ENCODE measurements around the gene LLGL1.

Gene LLGL1

DNA sequence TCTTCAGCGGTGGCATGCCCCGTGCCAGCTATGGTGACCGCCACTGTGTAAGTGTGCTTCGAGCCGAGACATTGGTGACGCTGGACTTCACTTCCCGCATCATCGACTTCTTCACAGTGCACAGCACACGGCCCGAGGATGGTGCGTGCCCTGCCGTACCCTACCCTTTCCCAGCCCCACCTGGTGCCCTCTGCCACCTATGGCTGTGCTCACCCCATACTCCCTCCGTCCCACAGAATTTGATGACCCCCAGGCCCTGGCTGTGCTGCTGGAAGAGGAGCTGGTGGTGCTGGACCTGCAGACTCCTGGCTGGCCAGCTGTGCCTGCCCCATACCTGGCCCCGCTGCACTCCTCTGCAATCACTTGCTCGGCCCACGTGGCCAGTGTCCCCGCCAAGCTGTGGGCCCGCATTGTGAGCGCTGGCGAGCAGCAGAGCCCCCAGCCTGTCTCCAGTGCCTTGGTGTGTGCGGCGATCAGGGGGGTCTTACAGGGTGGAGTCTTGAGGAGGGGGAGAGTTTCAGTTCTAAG, 9.5 kb downstream of the LLGL1 start:
- 97% methylated on average over 22 of the region's 22 CpGs for WGBS (ENCODE audit: insufficient coverage)
- Histone ChIP-seq H3K4me1 (ENCODE audit: control extremely low read depth in 1 of 4, control insufficient read depth in 4 of 4, insufficient read depth in 4 of 4, low read length in 3 of 4) (peaks cover 0 to 7% (median 0%) of the 10 kb centered on the region in 4 experiments), H3K27me3 (replicated peaks in 2 of 5; ENCODE audit: control insufficient read depth in 4 of 5, insufficient read depth in 5 of 5, low read length in 4 of 5) (no peaks in the 10 kb centered on the region), H3K9me3 (ENCODE audit: control extremely low read depth in 1 of 5, control insufficient read depth in 4 of 5, insufficient read depth in 2 of 5, low read depth in 1 of 5, low read length in 4 of 5) (no peaks in the 10 kb centered on the region), H3K4me3 (ENCODE audit: control insufficient read depth in 1 of 7, extremely low read depth in 1 of 7, insufficient read depth in 4 of 7, low read depth in 2 of 7, low read length in 6 of 7) (no peak overlapping the region), H3K27ac (ENCODE audit: insufficient read depth in 1 of 2, low read depth in 1 of 2, low read length in 2 of 2, poor library complexity in 1 of 2, severe bottlenecking in 2 of 2) (no peak overlapping the region), H3K36me3 (ENCODE audit: control insufficient read depth in 4 of 4, insufficient read depth in 4 of 4, low read length in 3 of 4) (peaks cover 2 to 52% (median 16%) of the 10 kb centered on the region in 4 experiments)
- ChIA-PET CTCF (interaction anchor here (0.6 kb wide), 1 partner anchor 95 kb away, joined by 4 read pairs; no protein-coding TSS in a partner anchor), POLR2A (no interaction called here)
- no peak for DNase-seq

DNA sequence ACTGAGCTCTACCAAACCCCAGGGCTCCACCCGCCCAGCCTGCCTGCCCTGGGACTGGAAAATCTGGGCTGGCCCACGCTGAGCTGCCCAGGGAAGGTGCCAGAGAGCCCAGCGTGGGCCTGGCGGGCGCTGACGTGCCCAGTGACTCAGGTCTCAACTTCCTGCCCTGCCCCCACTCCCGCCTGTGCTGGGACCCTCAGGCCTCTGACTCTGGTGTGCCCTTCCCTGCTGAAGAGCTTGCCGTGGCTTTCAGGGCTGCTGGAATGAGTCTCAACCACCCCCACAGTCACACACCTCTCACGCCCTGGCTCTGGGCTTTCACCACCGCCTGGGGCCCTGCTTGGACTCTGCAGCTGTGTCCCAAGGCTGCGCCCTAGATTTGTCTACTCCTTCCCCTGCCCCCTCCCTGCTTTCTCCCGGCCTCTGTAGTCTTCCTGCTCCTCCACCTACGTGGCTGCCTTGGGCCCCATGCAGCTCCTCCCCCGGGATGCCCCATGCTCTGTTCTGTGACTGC, 10.4 kb downstream of the LLGL1 start:
- no peaks in the 10 kb centered on the region for H3K9me3 ChIP-seq (ENCODE audit: control extremely low read depth in 1 of 5, control insufficient read depth in 4 of 5, insufficient read depth in 2 of 5, low read depth in 1 of 5, low read length in 4 of 5)
- 87% methylated on average over 14 of the region's 14 CpGs for WGBS (ENCODE audit: insufficient coverage)
- peaks cover 0 to 7% (median 0%) of the 10 kb centered on the region in 4 experiments for H3K4me1 ChIP-seq (ENCODE audit: control extremely low read depth in 1 of 4, control insufficient read depth in 4 of 4, insufficient read depth in 4 of 4, low read length in 3 of 4)
- no peak overlapping the region for H3K27ac ChIP-seq (ENCODE audit: insufficient read depth in 1 of 2, low read depth in 1 of 2, low read length in 2 of 2, poor library complexity in 1 of 2, severe bottlenecking in 2 of 2)
- H3K4me3 ChIP-seq (ENCODE audit: control insufficient read depth in 1 of 7, extremely low read depth in 1 of 7, insufficient read depth in 4 of 7, low read depth in 2 of 7, low read length in 6 of 7) = no peak overlapping the region
- peak in 1 of 3 donors; percentile 8 for DNase-seq
- peaks cover 2 to 59% (median 16%) of the 10 kb centered on the region in 4 experiments for H3K36me3 ChIP-seq (ENCODE audit: control insufficient read depth in 4 of 4, insufficient read depth in 4 of 4, low read length in 3 of 4)
- ChIA-PET CTCF (no interaction called here), POLR2A (interaction anchor here (0.7 kb wide), 1 partner anchor 11 kb away, joined by 3 read pairs; no protein-coding TSS in a partner anchor)
- H3K27me3 ChIP-seq (replicated peaks in 2 of 5; ENCODE audit: control insufficient read depth in 4 of 5, insufficient read depth in 5 of 5, low read length in 4 of 5) = no peaks in the 10 kb centered on the region

DNA sequence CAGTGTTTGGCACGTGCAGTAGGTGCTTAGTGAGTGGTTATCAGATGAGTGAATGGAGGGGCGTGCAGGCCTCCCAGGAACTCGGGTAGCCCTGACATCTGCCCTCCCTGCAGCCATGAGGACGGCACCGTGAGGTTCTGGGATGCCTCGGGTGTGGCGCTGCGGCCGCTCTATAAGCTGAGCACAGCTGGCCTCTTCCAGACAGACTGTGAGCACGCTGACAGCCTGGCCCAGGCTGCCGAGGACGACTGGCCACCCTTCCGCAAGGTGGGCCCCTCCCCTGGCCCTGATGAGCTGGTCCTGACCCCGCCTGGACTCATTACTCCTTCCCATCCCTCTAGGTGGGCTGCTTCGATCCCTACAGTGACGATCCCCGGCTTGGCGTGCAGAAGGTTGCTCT, 11.1 kb downstream of the LLGL1 start:
- no peaks in the 10 kb centered on the region for H3K9me3 ChIP-seq (ENCODE audit: control extremely low read depth in 1 of 5, control insufficient read depth in 4 of 5, insufficient read depth in 2 of 5, low read depth in 1 of 5, low read length in 4 of 5)
- DNase-seq = no peak
- H3K27ac ChIP-seq (ENCODE audit: insufficient read depth in 1 of 2, low read depth in 1 of 2, low read length in 2 of 2, poor library complexity in 1 of 2, severe bottlenecking in 2 of 2) = no peak overlapping the region
- H3K27me3 ChIP-seq (replicated peaks in 2 of 5; ENCODE audit: control insufficient read depth in 4 of 5, insufficient read depth in 5 of 5, low read length in 4 of 5) = no peaks in the 10 kb centered on the region
- ChIA-PET POLR2A (no interaction called here), CTCF (interaction anchor here (0.8 kb wide), 1 partner anchor 25 kb away, joined by 3 read pairs; no protein-coding TSS in a partner anchor)
- 100% methylated on average over 11 of the region's 18 CpGs for WGBS (ENCODE audit: insufficient coverage)
- peaks cover 0 to 7% (median 0%) of the 10 kb centered on the region in 4 experiments for H3K4me1 ChIP-seq (ENCODE audit: control extremely low read depth in 1 of 4, control insufficient read depth in 4 of 4, insufficient read depth in 4 of 4, low read length in 3 of 4)
- H3K4me3 ChIP-seq (ENCODE audit: control insufficient read depth in 1 of 7, extremely low read depth in 1 of 7, insufficient read depth in 4 of 7, low read depth in 2 of 7, low read length in 6 of 7) = no peak overlapping the region
- H3K36me3 ChIP-seq (ENCODE audit: control insufficient read depth in 4 of 4, insufficient read depth in 4 of 4, low read length in 3 of 4) = peaks cover 2 to 66% (median 20%) of the 10 kb centered on the region in 4 experiments

- Histone ChIP-seq H3K4me3 (ENCODE audit: control insufficient read depth in 1 of 7, extremely low read depth in 1 of 7, insufficient read depth in 4 of 7, low read depth in 2 of 7, low read length in 6 of 7) (no peak overlapping the region), H3K27ac (ENCODE audit: insufficient read depth in 1 of 2, low read depth in 1 of 2, low read length in 2 of 2, poor library complexity in 1 of 2, severe bottlenecking in 2 of 2) (no peak overlapping the region), H3K9me3 (ENCODE audit: control extremely low read depth in 1 of 5, control insufficient read depth in 4 of 5, insufficient read depth in 2 of 5, low read depth in 1 of 5, low read length in 4 of 5) (no peaks in the 10 kb centered on the region), H3K36me3 (ENCODE audit: control insufficient read depth in 4 of 4, insufficient read depth in 4 of 4, low read length in 3 of 4) (peaks cover 2 to 75% (median 27%) of the 10 kb centered on the region in 4 experiments), H3K4me1 (ENCODE audit: control extremely low read depth in 1 of 4, control insufficient read depth in 4 of 4, insufficient read depth in 4 of 4, low read length in 3 of 4) (peaks cover 0 to 7% (median 0%) of the 10 kb centered on the region in 4 experiments), H3K27me3 (replicated peaks in 2 of 5; ENCODE audit: control insufficient read depth in 4 of 5, insufficient read depth in 5 of 5, low read length in 4 of 5) (no peaks in the 10 kb centered on the region)
- no peak for DNase-seq
- ChIA-PET POLR2A (no interaction called here), CTCF (interaction anchor here (1.4 kb wide), 1 partner anchor 10 kb away, joined by 4 read pairs; no protein-coding TSS in a partner anchor)
- 97% methylated on average over 18 of the region's 20 CpGs for WGBS (ENCODE audit: insufficient coverage)
These were observed 12.0 kb downstream of the LLGL1 start for GRCh38 chr17:18237461-18237860.

GRCh38 chr17:18238299-18238698, 12.9 kb downstream of the LLGL1 start:
- no peak overlapping the region for H3K27ac ChIP-seq (ENCODE audit: insufficient read depth in 1 of 2, low read depth in 1 of 2, low read length in 2 of 2, poor library complexity in 1 of 2, severe bottlenecking in 2 of 2)
- CTCF ChIA-PET = interaction anchor here (1.4 kb wide), 1 partner anchor 9 kb away, joined by 4 read pairs; no protein-coding TSS in a partner anchor
- WGBS (ENCODE audit: insufficient coverage) = 99% methylated on average over 18 of the region's 18 CpGs
- no peak for DNase-seq
- peaks cover 0 to 7% (median 0%) of the 10 kb centered on the region in 4 experiments for H3K4me1 ChIP-seq (ENCODE audit: control extremely low read depth in 1 of 4, control insufficient read depth in 4 of 4, insufficient read depth in 4 of 4, low read length in 3 of 4)
- H3K36me3 ChIP-seq (ENCODE audit: control insufficient read depth in 4 of 4, insufficient read depth in 4 of 4, low read length in 3 of 4) = peaks cover 2 to 79% (median 30%) of the 10 kb centered on the region in 4 experiments
- POLR2A ChIA-PET = no interaction called here
- H3K9me3 ChIP-seq (ENCODE audit: control extremely low read depth in 1 of 5, control insufficient read depth in 4 of 5, insufficient read depth in 2 of 5, low read depth in 1 of 5, low read length in 4 of 5) = no peaks in the 10 kb centered on the region
- H3K4me3 ChIP-seq (ENCODE audit: control insufficient read depth in 1 of 7, extremely low read depth in 1 of 7, insufficient read depth in 4 of 7, low read depth in 2 of 7, low read length in 6 of 7) = no peak overlapping the region
- H3K27me3 ChIP-seq (replicated peaks in 2 of 5; ENCODE audit: control insufficient read depth in 4 of 5, insufficient read depth in 5 of 5, low read length in 4 of 5) = no peaks in the 10 kb centered on the region

- Histone ChIP-seq H3K36me3 (ENCODE audit: control insufficient read depth in 4 of 4, insufficient read depth in 4 of 4, low read length in 3 of 4) (peaks cover 2 to 73% (median 33%) of the 10 kb centered on the region in 4 experiments), H3K4me1 (ENCODE audit: control extremely low read depth in 1 of 4, control insufficient read depth in 4 of 4, insufficient read depth in 4 of 4, low read length in 3 of 4) (peaks cover 0 to 7% (median 0%) of the 10 kb centered on the region in 4 experiments), H3K27me3 (replicated peaks in 2 of 5; ENCODE audit: control insufficient read depth in 4 of 5, insufficient read depth in 5 of 5, low read length in 4 of 5) (no peaks in the 10 kb centered on the region), H3K27ac (ENCODE audit: insufficient read depth in 1 of 2, low read depth in 1 of 2, low read length in 2 of 2, poor library complexity in 1 of 2, severe bottlenecking in 2 of 2) (no peak overlapping the region), H3K9me3 (ENCODE audit: control extremely low read depth in 1 of 5, control insufficient read depth in 4 of 5, insufficient read depth in 2 of 5, low read depth in 1 of 5, low read length in 4 of 5) (no peaks in the 10 kb centered on the region), H3K4me3 (ENCODE audit: control insufficient read depth in 1 of 7, extremely low read depth in 1 of 7, insufficient read depth in 4 of 7, low read depth in 2 of 7, low read length in 6 of 7) (no peak overlapping the region)
- ChIA-PET CTCF (no interaction called here), POLR2A (no interaction called here)
- no peak for DNase-seq
- whole genome bisulfite sequencing (ENCODE audit: insufficient coverage) = 94% methylated on average over 18 of the region's 19 CpGs
These were observed 15.0 kb downstream of the LLGL1 start for GRCh38 chr17:18240449-18240848.

- Histone ChIP-seq H3K27ac (ENCODE audit: insufficient read depth in 1 of 2, low read depth in 1 of 2, low read length in 2 of 2, poor library complexity in 1 of 2, severe bottlenecking in 2 of 2) (no peak overlapping the region), H3K36me3 (ENCODE audit: control insufficient read depth in 4 of 4, insufficient read depth in 4 of 4, low read length in 3 of 4) (peaks cover 3 to 75% (median 36%) of the 10 kb centered on the region in 4 experiments), H3K4me3 (ENCODE audit: control insufficient read depth in 1 of 7, extremely low read depth in 1 of 7, insufficient read depth in 4 of 7, low read depth in 2 of 7, low read length in 6 of 7) (no peak overlapping the region), H3K9me3 (ENCODE audit: control extremely low read depth in 1 of 5, control insufficient read depth in 4 of 5, insufficient read depth in 2 of 5, low read depth in 1 of 5, low read length in 4 of 5) (no peaks in the 10 kb centered on the region), H3K27me3 (replicated peaks in 2 of 5; ENCODE audit: control insufficient read depth in 4 of 5, insufficient read depth in 5 of 5, low read length in 4 of 5) (no peaks in the 10 kb centered on the region), H3K4me1 (ENCODE audit: control extremely low read depth in 1 of 4, control insufficient read depth in 4 of 4, insufficient read depth in 4 of 4, low read length in 3 of 4) (no peaks in the 10 kb centered on the region)
- ChIA-PET CTCF (no interaction called here), POLR2A (no interaction called here)
- WGBS (ENCODE audit: insufficient coverage) = 93% methylated on average over 28 of the region's 28 CpGs
- DNase-seq = no peak
These were observed 15.9 kb downstream of the LLGL1 start for GRCh38 chr17:18241229-18241871.
